ENCODE results near the gene MTCL3.

Gene MTCL3

DNA sequence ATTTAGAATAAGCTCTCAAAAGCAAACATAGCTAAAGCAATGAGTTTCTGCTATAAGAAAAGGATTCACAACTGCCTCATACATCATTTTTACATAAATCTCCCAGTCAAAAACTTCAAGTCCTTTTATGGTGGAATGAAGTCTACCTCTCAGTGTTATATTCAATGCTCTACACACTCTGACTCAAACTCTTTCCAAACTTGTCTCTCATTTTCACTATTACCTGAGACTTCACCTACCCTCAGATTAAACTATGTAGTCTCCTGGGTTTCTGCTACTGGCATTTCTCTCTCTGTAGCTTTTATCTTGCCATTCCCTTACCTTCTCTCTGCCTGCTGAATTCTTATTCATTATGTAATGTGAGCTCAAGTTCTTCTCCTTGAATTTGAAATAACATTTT lies 71.4 kb downstream of the MTCL3 start:
- TF ChIP-seq, protein P1, sequence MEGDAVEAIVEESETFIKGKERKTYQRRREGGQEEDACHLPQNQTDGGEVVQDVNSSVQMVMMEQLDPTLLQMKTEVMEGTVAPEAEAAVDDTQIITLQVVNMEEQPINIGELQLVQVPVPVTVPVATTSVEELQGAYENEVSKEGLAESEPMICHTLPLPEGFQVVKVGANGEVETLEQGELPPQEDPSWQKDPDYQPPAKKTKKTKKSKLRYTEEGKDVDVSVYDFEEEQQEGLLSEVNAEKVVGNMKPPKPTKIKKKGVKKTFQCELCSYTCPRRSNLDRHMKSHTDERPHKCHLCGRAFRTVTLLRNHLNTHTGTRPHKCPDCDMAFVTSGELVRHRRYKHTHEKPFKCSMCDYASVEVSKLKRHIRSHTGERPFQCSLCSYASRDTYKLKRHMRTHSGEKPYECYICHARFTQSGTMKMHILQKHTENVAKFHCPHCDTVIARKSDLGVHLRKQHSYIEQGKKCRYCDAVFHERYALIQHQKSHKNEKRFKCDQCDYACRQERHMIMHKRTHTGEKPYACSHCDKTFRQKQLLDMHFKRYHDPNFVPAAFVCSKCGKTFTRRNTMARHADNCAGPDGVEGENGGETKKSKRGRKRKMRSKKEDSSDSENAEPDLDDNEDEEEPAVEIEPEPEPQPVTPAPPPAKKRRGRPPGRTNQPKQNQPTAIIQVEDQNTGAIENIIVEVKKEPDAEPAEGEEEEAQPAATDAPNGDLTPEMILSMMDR (IDR thresholded peaks at IDR 0.05), result no peak

DNA sequence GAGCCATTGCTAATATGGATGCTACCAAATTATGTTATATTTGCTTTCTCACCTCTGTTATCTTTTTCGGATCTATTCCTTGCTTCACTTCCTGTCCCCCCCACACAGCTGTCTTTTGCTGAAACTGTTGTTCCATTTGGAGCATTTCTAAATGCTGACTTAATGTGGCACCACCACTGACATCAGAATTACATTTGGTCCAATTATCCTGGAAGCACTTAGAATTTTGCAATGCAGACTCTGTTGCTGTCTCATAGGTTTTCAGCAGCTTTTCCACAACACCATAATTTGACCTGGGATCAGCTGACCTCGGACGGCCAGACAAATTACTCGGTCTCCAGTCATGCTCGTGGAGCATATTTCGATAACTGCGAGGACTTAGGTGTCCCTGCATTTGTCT lies 72.8 kb downstream of the MTCL3 start:
- TF ChIP-seq, protein P1 (IDR thresholded peaks at IDR 0.05), result no peak

DNA sequence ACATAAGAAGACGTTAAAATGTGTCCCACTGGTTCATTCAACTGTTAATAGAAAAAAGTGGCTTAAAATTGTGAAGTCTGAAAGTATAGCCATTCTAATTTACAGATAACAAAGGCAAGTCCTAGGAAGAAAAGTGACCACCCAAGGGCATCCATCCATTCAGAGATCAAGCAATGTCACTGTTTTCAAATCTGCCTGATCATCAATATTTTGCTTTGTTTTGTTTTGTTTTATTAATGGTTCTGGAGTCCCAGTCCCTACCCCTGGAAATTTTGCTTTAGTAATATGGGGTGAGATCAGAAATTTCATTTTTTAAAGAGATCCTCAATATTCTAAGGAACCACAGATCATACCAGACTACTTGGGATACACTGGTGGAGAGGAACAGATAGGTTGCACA lies 77.3 kb downstream of the MTCL3 start:
- TF ChIP-seq, protein P1 (IDR thresholded peaks at IDR 0.05), result no peak

DNA sequence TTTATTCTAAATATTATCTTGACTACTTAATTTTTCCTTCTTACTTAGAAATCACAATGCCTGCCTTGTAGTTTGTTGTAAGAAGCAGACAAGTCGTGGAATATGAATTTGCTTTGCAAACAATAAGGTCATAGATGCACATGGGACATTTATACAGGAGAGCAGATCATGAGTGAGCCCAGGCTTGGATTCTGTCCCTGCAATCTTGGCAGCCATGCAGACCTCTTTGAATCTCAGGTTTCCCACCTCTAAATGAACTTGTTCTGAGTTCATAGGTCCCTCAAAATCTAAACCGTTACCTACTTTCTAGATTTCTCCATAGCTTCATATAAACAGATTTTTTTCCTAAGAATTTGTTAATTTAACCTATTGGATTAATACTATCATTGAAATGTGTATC lies 79.4 kb downstream of the MTCL3 start:
- TF ChIP-seq, protein P1 (IDR thresholded peaks at IDR 0.05), result no peak

DNA sequence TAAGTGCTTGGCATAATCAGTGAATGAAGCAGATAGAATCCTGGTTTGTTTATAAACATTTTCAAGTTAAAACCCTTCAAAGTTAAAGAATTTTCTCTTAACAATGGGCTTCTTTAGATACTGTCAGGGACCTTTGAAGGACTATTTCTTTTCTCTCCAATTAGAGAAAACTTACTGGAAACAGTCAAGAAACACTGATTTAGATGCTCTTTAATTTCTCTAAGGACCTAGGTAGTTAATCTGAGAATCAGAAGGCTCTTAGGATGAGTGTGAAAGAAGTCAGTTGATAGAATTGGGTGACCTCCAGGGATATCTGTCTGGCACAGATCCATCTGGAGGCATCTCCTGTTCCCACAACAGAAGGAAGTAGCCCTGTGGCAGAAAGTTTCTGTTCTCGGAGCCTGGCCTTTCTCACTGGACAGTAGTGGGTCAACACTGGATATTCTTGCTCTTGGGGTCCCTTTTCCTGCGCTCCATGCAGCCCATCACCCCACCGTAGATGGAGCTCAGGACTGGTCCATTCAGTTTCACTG lies 82.5 kb downstream of the MTCL3 start:
- TF ChIP-seq, protein P1 (IDR thresholded peaks at IDR 0.05), result no peak

DNA sequence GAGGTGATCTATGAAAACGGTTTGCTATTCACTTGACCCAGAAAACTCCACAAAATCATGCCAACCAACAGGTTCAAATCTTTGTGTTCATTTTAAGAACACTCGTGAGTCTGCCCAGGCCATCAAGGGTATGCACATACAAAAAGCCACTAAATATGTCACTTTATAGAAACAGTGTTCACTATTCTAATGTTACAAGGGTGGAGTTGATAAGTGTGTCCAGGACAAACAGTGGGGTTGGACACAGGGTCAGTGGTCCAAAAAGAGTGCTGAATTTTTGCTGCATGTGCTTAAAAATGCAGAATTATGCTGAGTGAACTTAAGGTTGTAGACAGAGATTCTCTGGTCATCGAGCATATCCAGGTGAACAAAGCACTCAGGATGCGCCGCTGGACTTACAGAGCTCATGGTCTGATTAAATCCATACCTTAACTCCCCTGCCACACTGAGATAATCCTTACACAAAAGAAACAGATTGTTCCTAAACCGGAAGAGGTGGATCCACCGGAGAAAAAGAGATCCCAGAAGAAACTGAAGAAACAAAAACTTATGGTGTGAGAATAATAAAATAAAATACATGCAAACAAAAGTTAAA lies 83.4 kb downstream of the MTCL3 start:
- TF ChIP-seq, protein P1 (IDR thresholded peaks at IDR 0.05), result no peak

DNA sequence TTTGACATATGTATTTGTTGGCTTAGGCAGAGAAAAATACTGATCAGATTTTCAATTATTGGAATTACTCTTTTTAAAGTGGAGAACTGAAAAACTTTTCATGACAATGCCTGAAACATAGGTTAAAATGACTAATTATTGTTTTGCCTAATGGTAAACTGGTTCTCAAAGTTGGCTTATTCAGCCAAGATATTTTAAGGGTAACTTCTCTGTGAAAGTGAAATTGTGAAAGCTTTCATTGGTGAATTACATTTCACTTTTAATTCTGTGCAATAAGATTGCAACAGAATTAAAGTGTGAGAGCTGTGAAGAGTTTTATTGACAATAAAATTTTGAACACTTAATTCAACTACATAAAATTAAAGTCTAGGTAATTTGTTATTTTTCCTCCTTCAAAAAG lies 84.5 kb downstream of the MTCL3 start:
- TF ChIP-seq, protein P1 (IDR thresholded peaks at IDR 0.05), result no peak

DNA sequence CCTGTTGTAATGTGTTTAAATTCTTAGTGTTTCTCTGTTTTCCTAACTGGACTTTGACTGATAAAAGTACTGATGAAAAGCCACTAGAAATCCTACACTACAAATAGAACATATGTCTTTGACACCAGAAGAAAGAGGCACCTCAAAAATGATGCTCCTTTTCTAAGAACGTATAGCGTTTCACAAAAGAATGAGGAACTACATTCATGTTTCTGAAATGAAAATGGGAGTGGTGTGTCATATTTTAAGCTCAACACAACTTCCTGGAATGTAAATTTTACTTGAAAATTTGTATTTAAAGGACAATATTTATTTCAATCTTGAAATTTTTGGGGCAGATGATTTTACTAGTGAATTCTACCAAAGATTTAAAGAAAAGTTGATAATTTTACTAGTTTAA lies 95.2 kb downstream of the MTCL3 start:
- TF ChIP-seq, protein P1 (IDR thresholded peaks at IDR 0.05), result no peak

Measured in LNCAP (cell line).